ENCODE data around the gene SLC2A4RG. TPM values are rescaled to one million over a fixed set of nuclear protein-coding genes. Genes with fewer than 3 reads are reported as not detected.
A peak's percentile ranks its signal among the peaks of the same experiment; 100 is the strongest.

SLC2A4RG gene
- total and polyA plus RNA-seq, 5 donors, result 39.2 to 69.1 (median 49.3) TPM

GRCh38 chr20:63694584-63695423 lies 44.8 kb upstream of the SLC2A4RG start:
- Histone ChIP-seq H3K27ac (ENCODE audit: low read length) (no peak overlapping the region), H3K4me3 (ENCODE audit: low read length) (no peak overlapping the region), H3K4me1 (ENCODE audit: control insufficient read depth, insufficient read depth, low read length) (no peaks in the 10 kb centered on the region), H3K27me3 (ENCODE audit: control insufficient read depth, insufficient read depth) (no peaks in the 10 kb centered on the region), H3K9me3 (ENCODE audit: control insufficient read depth, low read length) (no peaks in the 10 kb centered on the region)
- DNase-seq, result peak in 2 of 3 donors; percentile 54 to 63
- intact Hi-C loops (cut with DNase I), result no loop called here
- no peak for ATAC-seq
- 92% methylated on average over 37 of the region's 37 CpGs for WGBS

- peak; percentile 50 to 85 (median 76) for DNase-seq
- Histone ChIP-seq H3K27ac (ENCODE audit: low read length) (no peak overlapping the region), H3K4me3 (ENCODE audit: low read length) (no peak overlapping the region), H3K4me1 (ENCODE audit: control insufficient read depth, insufficient read depth, low read length) (no peaks in the 10 kb centered on the region), H3K9me3 (ENCODE audit: control insufficient read depth, low read length) (no peaks in the 10 kb centered on the region), H3K27me3 (ENCODE audit: control insufficient read depth, insufficient read depth) (no peaks in the 10 kb centered on the region)
- ATAC-seq, result peak; percentile 7 to 36
- WGBS, result 76% methylated on average over 25 of the region's 25 CpGs
- intact Hi-C loops (cut with DNase I), result no loop called here
These were observed 43.9 kb upstream of the SLC2A4RG start for GRCh38 chr20:63695424-63696305.

GRCh38 chr20:63696306-63696627 lies 43.3 kb upstream of the SLC2A4RG start:
- Histone ChIP-seq H3K4me3 (ENCODE audit: low read length) (no peak overlapping the region), H3K27me3 (ENCODE audit: control insufficient read depth, insufficient read depth) (no peaks in the 10 kb centered on the region), H3K27ac (ENCODE audit: low read length) (no peak overlapping the region), H3K9me3 (ENCODE audit: control insufficient read depth, low read length) (no peaks in the 10 kb centered on the region), H3K4me1 (ENCODE audit: control insufficient read depth, insufficient read depth, low read length) (no peaks in the 10 kb centered on the region)
- peak in 2 of 3 donors; percentile 59 to 65 for DNase-seq
- ATAC-seq, result peak; percentile 18 to 20
- 32% methylated on average over 6 of the region's 6 CpGs for WGBS
- intact Hi-C loops (cut with DNase I), result no loop called here

GRCh38 chr20:63696628-63697356 lies 42.8 kb upstream of the SLC2A4RG start, which contains the start of gene TNFRSF6B:
Gene TNFRSF6B (plus strand): TSS chr20:63696652. CDS start chr20:63696768, 116 bp downstream.
- Histone ChIP-seq H3K27me3 (ENCODE audit: control insufficient read depth, insufficient read depth) (no peaks in the 10 kb centered on the region), H3K4me3 (ENCODE audit: low read length) (no peak within 1 kb of the TSS), H3K27ac (ENCODE audit: low read length) (no peak within 1 kb of the TSS), H3K9me3 (ENCODE audit: control insufficient read depth, low read length) (no peaks in the 10 kb centered on the region), H3K4me1 (ENCODE audit: control insufficient read depth, insufficient read depth, low read length) (no peaks in the 10 kb centered on the region)
- intact Hi-C loops (cut with DNase I), result no loop called here
- peak in 2 of 3 donors; percentile 71 to 73 for DNase-seq
- 28% methylated on average over 52 of the region's 52 CpGs for WGBS
- ATAC-seq, result peak; percentile 0 to 3

GRCh38 chr20:63697357-63697867 lies 42.2 kb upstream of the SLC2A4RG start:
- peak in 2 of 3 donors; percentile 43 to 64 for DNase-seq
- WGBS, result 54% methylated on average over 7 of the region's 7 CpGs
- Histone ChIP-seq H3K4me1 (ENCODE audit: control insufficient read depth, insufficient read depth, low read length) (no peaks in the 10 kb centered on the region), H3K27me3 (ENCODE audit: control insufficient read depth, insufficient read depth) (no peaks in the 10 kb centered on the region), H3K4me3 (ENCODE audit: low read length) (no peak overlapping the region), H3K27ac (ENCODE audit: low read length) (no peak overlapping the region), H3K9me3 (ENCODE audit: control insufficient read depth, low read length) (no peaks in the 10 kb centered on the region)
- intact Hi-C loops (cut with DNase I), result no loop called here
- no peak for ATAC-seq

GRCh38 chr20:63697868-63698545 lies 41.6 kb upstream of the SLC2A4RG start:
- no peak overlapping the region for H3K4me3 ChIP-seq (ENCODE audit: low read length)
- no peaks in the 10 kb centered on the region for H3K9me3 ChIP-seq (ENCODE audit: control insufficient read depth, low read length)
- no peaks in the 10 kb centered on the region for H3K4me1 ChIP-seq (ENCODE audit: control insufficient read depth, insufficient read depth, low read length)
- DNase-seq (peak in 2 of 3 donors; percentile 45 to 50), ATAC-seq (no peak)
- WGBS, result 77% methylated on average over 40 of the region's 40 CpGs
- no peak overlapping the region for H3K27ac ChIP-seq (ENCODE audit: low read length)
- H3K27me3 ChIP-seq (ENCODE audit: control insufficient read depth, insufficient read depth), result no peaks in the 10 kb centered on the region
- intact Hi-C loops (cut with DNase I), result no loop called here

GRCh38 chr20:63698739-63699465 lies 40.7 kb upstream of the SLC2A4RG start:
- DNase-seq, result peak; percentile 74 to 80 (median 78)
- WGBS, result 39% methylated on average over 19 of the region's 19 CpGs
- Histone ChIP-seq H3K27ac (ENCODE audit: low read length) (peak overlapping the region; percentile 7), H3K27me3 (ENCODE audit: control insufficient read depth, insufficient read depth) (no peaks in the 10 kb centered on the region), H3K4me1 (ENCODE audit: control insufficient read depth, insufficient read depth, low read length) (no peaks in the 10 kb centered on the region), H3K9me3 (ENCODE audit: control insufficient read depth, low read length) (no peaks in the 10 kb centered on the region), H3K4me3 (ENCODE audit: low read length) (no peak overlapping the region)
- peak in 1 of 2 donors; percentile 39 for ATAC-seq
- intact Hi-C loops (cut with DNase I), result no loop called here

GRCh38 chr20:63699466-63700198 lies 39.9 kb upstream of the SLC2A4RG start:
- Histone ChIP-seq H3K9me3 (ENCODE audit: control insufficient read depth, low read length) (no peaks in the 10 kb centered on the region), H3K27me3 (ENCODE audit: control insufficient read depth, insufficient read depth) (no peaks in the 10 kb centered on the region), H3K4me1 (ENCODE audit: control insufficient read depth, insufficient read depth, low read length) (no peaks in the 10 kb centered on the region), H3K27ac (ENCODE audit: low read length) (no peak overlapping the region), H3K4me3 (ENCODE audit: low read length) (no peak overlapping the region)
- DNase-seq, result peak; percentile 33 to 60 (median 60)
- WGBS, result 74% methylated on average over 24 of the region's 24 CpGs
- intact Hi-C loops (cut with DNase I), result no loop called here
- peak in 1 of 2 donors; percentile 0 for ATAC-seq

GRCh38 chr20:63700199-63701050 lies 39.2 kb upstream of the SLC2A4RG start:
- ATAC-seq (no peak), DNase-seq (peak; percentile 31 to 55 (median 50))
- Histone ChIP-seq H3K27me3 (ENCODE audit: control insufficient read depth, insufficient read depth) (no peaks in the 10 kb centered on the region), H3K27ac (ENCODE audit: low read length) (no peak overlapping the region), H3K4me1 (ENCODE audit: control insufficient read depth, insufficient read depth, low read length) (no peaks in the 10 kb centered on the region), H3K4me3 (ENCODE audit: low read length) (no peak overlapping the region), H3K9me3 (ENCODE audit: control insufficient read depth, low read length) (no peaks in the 10 kb centered on the region)
- intact Hi-C loops (cut with DNase I), result no loop called here
- WGBS, result 86% methylated on average over 43 of the region's 43 CpGs

Data from right cardiac atrium (tissue), 5 donors.